Hepatocyte (in vitro differentiated cells): Measurements from ENCODE around the gene ABHD2.

Experiments
- EZH2 ChIP-seq: fragments of 200-600 bp; sonication (generic); IDR thresholded peaks from 2 replicates; pipeline ENCODE4 v1.6.1; 2016; ENCODE audit warnings: antibody characterized with exemption, mild to moderate bottlenecking, borderline replicate concordance
- TF ChIP-seq, protein P1 (sequence below): fragments of 200-600 bp; sonication (generic); IDR thresholded peaks from 2 replicates; pipeline ENCODE4 v1.5.1; 2016; ENCODE audit warnings: antibody characterized with exemption, mild to moderate bottlenecking; ENCODE audit not compliant: poor library complexity

DNA sequence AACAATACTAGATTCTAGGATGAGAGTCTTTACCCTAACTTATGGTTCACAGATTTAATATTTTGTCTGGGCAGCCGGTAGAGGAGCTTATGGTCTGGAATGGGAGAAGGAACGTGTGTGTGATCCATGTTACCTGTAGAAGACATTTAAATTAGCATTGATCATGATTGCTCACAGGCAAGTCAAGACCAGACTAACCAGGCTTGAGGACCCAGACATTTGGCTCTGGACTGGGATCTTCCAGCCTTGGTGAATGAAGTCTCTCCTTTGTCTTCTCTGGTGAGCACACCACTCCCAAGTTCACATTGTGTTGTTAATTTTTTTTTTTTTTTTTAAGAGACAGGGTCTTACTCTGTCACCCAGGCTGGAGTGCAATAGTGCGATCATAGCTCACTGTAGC, 11.7 kb downstream of the ABHD2 start:
- TF ChIP-seq, protein P1, sequence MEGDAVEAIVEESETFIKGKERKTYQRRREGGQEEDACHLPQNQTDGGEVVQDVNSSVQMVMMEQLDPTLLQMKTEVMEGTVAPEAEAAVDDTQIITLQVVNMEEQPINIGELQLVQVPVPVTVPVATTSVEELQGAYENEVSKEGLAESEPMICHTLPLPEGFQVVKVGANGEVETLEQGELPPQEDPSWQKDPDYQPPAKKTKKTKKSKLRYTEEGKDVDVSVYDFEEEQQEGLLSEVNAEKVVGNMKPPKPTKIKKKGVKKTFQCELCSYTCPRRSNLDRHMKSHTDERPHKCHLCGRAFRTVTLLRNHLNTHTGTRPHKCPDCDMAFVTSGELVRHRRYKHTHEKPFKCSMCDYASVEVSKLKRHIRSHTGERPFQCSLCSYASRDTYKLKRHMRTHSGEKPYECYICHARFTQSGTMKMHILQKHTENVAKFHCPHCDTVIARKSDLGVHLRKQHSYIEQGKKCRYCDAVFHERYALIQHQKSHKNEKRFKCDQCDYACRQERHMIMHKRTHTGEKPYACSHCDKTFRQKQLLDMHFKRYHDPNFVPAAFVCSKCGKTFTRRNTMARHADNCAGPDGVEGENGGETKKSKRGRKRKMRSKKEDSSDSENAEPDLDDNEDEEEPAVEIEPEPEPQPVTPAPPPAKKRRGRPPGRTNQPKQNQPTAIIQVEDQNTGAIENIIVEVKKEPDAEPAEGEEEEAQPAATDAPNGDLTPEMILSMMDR = no peak
- TF ChIP-seq EZH2 = no peak
